SK-N-SH treated with all-trans-retinoic acid at 6 μM for 48 hours (cell line): ENCODE measurements around the gene LINC00632.

Source experiments
- ATAC-seq: fragments of 200-7000 bp; cut with Tn5 transposase; 3 replicates; pipeline ENCODE4 v1.9.1; 2020; ENCODE audit warnings: mild to moderate bottlenecking, moderate library complexity
- ARNTL ChIP-seq: fragments of 450-650 bp; formaldehyde crosslinking; IDR thresholded peaks from 2 replicates; pipeline ENCODE4 v1.5.0; 2020; ENCODE audit warnings: low read depth, mild to moderate bottlenecking, moderate library complexity, borderline replicate concordance
- BACH2 ChIP-seq: fragments of 250-450 bp; sonication (Bioruptor Pico); IDR thresholded peaks from 2 replicates; pipeline ENCODE4 v1.9.0; 2021; ENCODE audit warnings: mild to moderate bottlenecking, borderline replicate concordance
- CSDC2 ChIP-seq: fragments of 250-450 bp; sonication (Bioruptor Pico); IDR thresholded peaks from 2 replicates; pipeline ENCODE4 v1.5.0; 2020; ENCODE audit warnings: mild to moderate bottlenecking, moderate library complexity
- ESRRG ChIP-seq: fragments of 250-450 bp; sonication (Bioruptor Pico); IDR thresholded peaks from 2 replicates; pipeline ENCODE4 v1.6.1; 2021; ENCODE audit warnings: mild to moderate bottlenecking
- GLIS3 ChIP-seq: fragments of 250-450 bp; sonication (Bioruptor Pico); IDR thresholded peaks from 2 replicates; pipeline ENCODE4 v1.5.0; 2020; ENCODE audit warnings: mild to moderate bottlenecking, moderate library complexity
- ISL1 ChIP-seq: fragments of 250-450 bp; sonication (Bioruptor Pico); IDR thresholded peaks from 2 replicates; pipeline ENCODE4 v2.1.2; 2022; ENCODE audit warnings: mild to moderate bottlenecking, moderate library complexity
- OSR1 ChIP-seq: fragments of 250-450 bp; sonication (Bioruptor Pico); IDR thresholded peaks from 2 replicates; pipeline ENCODE4 v1.8.0; 2022; ENCODE audit warnings: moderate library complexity, mild to moderate bottlenecking, inconsistent platforms
- PATZ1 ChIP-seq: fragments of 250-450 bp; sonication (Bioruptor Pico); IDR thresholded peaks from 2 replicates; pipeline ENCODE4 v1.8.0; 2020; ENCODE audit warnings: mild to moderate bottlenecking, moderate library complexity, borderline replicate concordance
- POU6F1 ChIP-seq: fragments of 250-450 bp; sonication (Bioruptor Pico); IDR thresholded peaks from 2 replicates; pipeline ENCODE4 v1.8.0; 2021; ENCODE audit warnings: low read depth, mild to moderate bottlenecking, moderate library complexity, borderline replicate concordance
- PPARA ChIP-seq: fragments of 250-450 bp; sonication (Bioruptor Pico); IDR thresholded peaks from 2 replicates; pipeline ENCODE4 v1.5.0; 2020; ENCODE audit warnings: mild to moderate bottlenecking, borderline replicate concordance
- RARB ChIP-seq: fragments of 250-450 bp; sonication (Bioruptor Pico); IDR thresholded peaks from 2 replicates; pipeline ENCODE4 v1.8.0; 2021; ENCODE audit warnings: mild to moderate bottlenecking, moderate library complexity
- SNAI2 ChIP-seq: fragments of 250-450 bp; sonication (Bioruptor Pico); IDR thresholded peaks from 2 replicates; pipeline ENCODE4 v1.5.0; 2020; ENCODE audit warnings: mild to moderate bottlenecking, moderate library complexity
- TCF4 ChIP-seq: fragments of 250-450 bp; sonication (Bioruptor Pico); IDR thresholded peaks from 2 replicates; pipeline ENCODE4 v1.8.0; 2021; ENCODE audit warnings: mild to moderate bottlenecking, moderate library complexity, borderline replicate concordance
- TOX ChIP-seq: fragments of 250-450 bp; sonication (Bioruptor Pico); IDR thresholded peaks from 2 replicates; pipeline ENCODE4 v1.8.0; 2021; ENCODE audit warnings: mild to moderate bottlenecking, moderate library complexity, borderline replicate concordance
- TSHZ2 ChIP-seq: fragments of 250-450 bp; sonication (Bioruptor Pico); IDR thresholded peaks from 2 replicates; pipeline ENCODE4 v1.5.0; 2020; ENCODE audit warnings: mild to moderate bottlenecking, moderate library complexity
- ZC3H10 ChIP-seq: fragments of 250-450 bp; sonication (Bioruptor Pico); IDR thresholded peaks from 2 replicates; pipeline ENCODE4 v1.5.1; 2021; ENCODE audit warnings: mild to moderate bottlenecking, moderate library complexity
- ZNF70 ChIP-seq: fragments of 450-650 bp; formaldehyde crosslinking; IDR thresholded peaks from 2 replicates; pipeline ENCODE4 v1.5.0; 2020; ENCODE audit warnings: mild to moderate bottlenecking, moderate library complexity
- ZNF8 ChIP-seq: fragments of 450-650 bp; formaldehyde crosslinking; IDR thresholded peaks from 2 replicates; pipeline ENCODE4 v1.5.0; 2020; ENCODE audit warnings: mild to moderate bottlenecking, moderate library complexity
- TF ChIP-seq, protein P1 (sequence below): fragments of 250-450 bp; sonication (Bioruptor Pico); IDR thresholded peaks from 2 replicates; pipeline ENCODE4 v1.5.1; 2020; ENCODE audit warnings: low read depth, mild to moderate bottlenecking, moderate library complexity

LINC00632 gene

DNA sequence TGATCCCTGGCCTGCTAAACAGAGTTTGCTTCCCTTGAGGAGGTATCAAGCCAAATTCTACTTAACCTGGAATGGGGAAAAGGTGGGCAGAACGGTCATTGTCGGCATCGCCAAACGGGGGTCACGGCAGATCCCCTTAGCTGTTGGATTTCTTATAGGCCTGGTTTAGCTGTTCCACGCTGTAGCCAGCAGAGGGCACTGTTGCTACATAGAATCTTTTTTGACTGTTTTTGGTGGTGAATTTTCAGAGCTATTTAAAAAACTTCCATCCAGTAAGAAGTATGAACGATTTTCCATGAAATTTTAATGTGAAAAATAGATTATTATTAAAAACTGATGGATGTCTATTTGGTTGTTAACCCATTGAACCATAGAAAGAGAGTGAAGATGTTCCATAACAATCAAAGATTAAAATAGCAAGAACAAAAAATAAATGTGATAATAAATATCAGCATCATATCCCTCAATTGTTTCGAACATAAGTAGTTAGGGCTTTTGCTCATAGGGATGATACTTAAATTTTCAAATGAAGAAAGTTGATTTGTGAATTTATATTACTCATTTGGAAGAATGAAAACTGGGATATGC is 56.6 kb downstream of the LINC00632 start:
- TF ChIP-seq OSR1 = no peak
- TF ChIP-seq TCF4 (CRISPR knock-in tag) = no peak
- TF ChIP-seq TOX (CRISPR knock-in tag) = no peak
- no peak for TF ChIP-seq ZC3H10
- ATAC-seq = peak; percentile 69; the same call in 2 of the 3 replicates

DNA sequence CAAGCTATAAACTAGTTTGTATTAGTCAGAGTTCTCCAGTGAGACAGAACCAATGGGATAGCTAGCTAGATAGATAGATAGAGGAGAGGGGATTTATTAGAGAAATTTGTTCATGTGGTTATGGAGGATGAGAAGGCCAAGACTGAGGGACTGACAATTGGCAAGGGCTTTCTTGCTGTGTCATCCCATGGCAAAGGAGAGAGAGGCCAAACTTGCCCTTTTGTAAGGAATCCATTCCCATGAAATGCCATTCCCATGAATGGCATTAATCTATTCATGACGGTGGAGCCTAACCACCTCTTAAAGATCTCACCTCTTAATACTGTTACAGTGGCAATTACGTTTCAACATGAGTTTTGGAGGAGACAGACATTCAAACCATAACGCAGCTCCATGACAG is 58.1 kb downstream of the LINC00632 start:
- no peak for ATAC-seq
- TF ChIP-seq ZNF8 (CRISPR knock-in tag) (no peak), TOX (CRISPR knock-in tag) (no peak), ARNTL (CRISPR knock-in tag) (no peak), PATZ1 (CRISPR knock-in tag) (no peak), ISL1 (no peak)
- TF ChIP-seq, protein P1, sequence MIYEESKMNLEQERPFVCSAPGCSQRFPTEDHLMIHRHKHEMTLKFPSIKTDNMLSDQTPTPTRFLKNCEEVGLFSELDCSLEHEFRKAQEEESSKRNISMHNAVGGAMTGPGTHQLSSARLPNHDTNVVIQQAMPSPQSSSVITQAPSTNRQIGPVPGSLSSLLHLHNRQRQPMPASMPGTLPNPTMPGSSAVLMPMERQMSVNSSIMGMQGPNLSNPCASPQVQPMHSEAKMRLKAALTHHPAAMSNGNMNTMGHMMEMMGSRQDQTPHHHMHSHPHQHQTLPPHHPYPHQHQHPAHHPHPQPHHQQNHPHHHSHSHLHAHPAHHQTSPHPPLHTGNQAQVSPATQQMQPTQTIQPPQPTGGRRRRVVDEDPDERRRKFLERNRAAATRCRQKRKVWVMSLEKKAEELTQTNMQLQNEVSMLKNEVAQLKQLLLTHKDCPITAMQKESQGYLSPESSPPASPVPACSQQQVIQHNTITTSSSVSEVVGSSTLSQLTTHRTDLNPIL = no peak

- TF ChIP-seq ZNF70 (CRISPR knock-in tag) (no peak), SNAI2 (CRISPR knock-in tag) (no peak), ARNTL (CRISPR knock-in tag) (no peak), OSR1 (no peak), PATZ1 (CRISPR knock-in tag) (no peak), TSHZ2 (CRISPR knock-in tag) (no peak), POU6F1 (CRISPR knock-in tag) (no peak), PPARA (no peak), GLIS3 (no peak), ZC3H10 (no peak), TOX (CRISPR knock-in tag) (no peak), ZNF8 (CRISPR knock-in tag) (no peak), RARB (CRISPR knock-in tag) (no peak), TCF4 (CRISPR knock-in tag) (no peak), BACH2 (CRISPR knock-in tag) (no peak), ESRRG (no peak), CSDC2 (CRISPR knock-in tag) (no peak)
- TF ChIP-seq, protein P1 = no peak
- ATAC-seq = no peak
These were observed 65.7 kb downstream of the LINC00632 start for GRCh38 chrX:140775211-140775610.
